ENCODE data around the gene OR6J1. TPM values are rescaled to one million over a fixed set of nuclear protein-coding genes. Genes with fewer than 3 reads are reported as not detected.

The OR6J1 gene
- total and polyA plus RNA-seq, 2 of the 8 experiments (the other 6 are each of a cell fraction or from before 2014, with no cell fraction given): not detected

- H3K79me1 ChIP-seq (ENCODE audit: low read depth, low read length): no peaks in the 10 kb centered on the region
- no peak overlapping the region for H3K9ac ChIP-seq (replicated peaks in 1 of 4; ENCODE audit: extremely low read depth in 1 of 4, low read depth in 3 of 4, low read length in 3 of 4)
- H3K4me3 ChIP-seq (ENCODE audit: extremely low read depth in 1 of 4, insufficient read depth in 2 of 4, low read depth in 3 of 4, low read length in 4 of 4): no peak overlapping the region
- DNase-seq (ENCODE audit: low read depth in 1 of 2, low spot score in 2 of 2): no peak
- no peak overlapping the region for H2BK20ac ChIP-seq (ENCODE audit: low read length)
- no peak overlapping the region for H2BK5ac ChIP-seq (ENCODE audit: low read depth, low read length)
- no peak overlapping the region for H2AFZ ChIP-seq (ENCODE audit: low read length)
- H3K36me3 ChIP-seq (ENCODE audit: control insufficient read depth in 2 of 4, insufficient read depth in 4 of 4, low read length in 3 of 4): no peaks in the 10 kb centered on the region
- ChIA-PET CTCF (ENCODE audit: partially characterized antibody) (interaction anchor here (0.6 to 2.9 kb wide), 10 partner anchors 9 to 285 kb away, joined by 3 to 14 read pairs (median 4); no protein-coding TSS in a partner anchor), POLR2A (ENCODE audit: partially characterized antibody) (interaction anchor here (1.0 to 1.5 kb wide), 3 partner anchors 20 to 58 kb away, joined by 3 read pairs; no protein-coding TSS in a partner anchor)
- no peak overlapping the region for H4K5ac ChIP-seq (ENCODE audit: insufficient read length, low read depth, low read length)
- H3K79me2 ChIP-seq (ENCODE audit: control insufficient read depth in 1 of 2, insufficient read depth in 2 of 2, low read length in 2 of 2): peaks cover 0 to 3% of the 10 kb centered on the region in 2 experiments; a peak in 2 of 4 replicates
- H3K23me2 ChIP-seq (ENCODE audit: low read depth, low read length): peaks cover 10% of the 10 kb centered on the region
- H2AK5ac ChIP-seq (ENCODE audit: low read depth, low read length): no peak overlapping the region
- FAIRE-seq: no peak
- H2BK120ac ChIP-seq (replicated peaks; ENCODE audit: low read depth, low read length): no peak overlapping the region
- TF ChIP-seq TBP (IDR thresholded peaks at IDR 0.05; ENCODE audit: low read depth, low read length): no peak
- no peak for TF ChIP-seq USF2 (IDR thresholded peaks at IDR 0.05; ENCODE audit: low read length)
- no peak overlapping the region for H4K91ac ChIP-seq (replicated peaks; ENCODE audit: insufficient read length, low read length)
- H4K8ac ChIP-seq (ENCODE audit: extremely low read depth, insufficient read depth, low read length): no peak overlapping the region
- H3K9me3 ChIP-seq (ENCODE audit: insufficient read depth in 2 of 2, low read depth in 1 of 2, low read length in 1 of 2): no peaks in the 10 kb centered on the region
- no peak overlapping the region for H3K4ac ChIP-seq (replicated peaks; ENCODE audit: insufficient read length, low read depth, low read length)
- H3K27me3 ChIP-seq (replicated peaks in 1 of 4; ENCODE audit: control insufficient read depth in 3 of 4, extremely low read depth in 1 of 4, insufficient read depth in 3 of 4, low read length in 3 of 4): no peaks in the 10 kb centered on the region
- H3K56ac ChIP-seq (replicated peaks; ENCODE audit: insufficient read length, low read depth, low read length): no peak overlapping the region
- no peak overlapping the region for H2BK12ac ChIP-seq (ENCODE audit: low read depth, low read length)
- no peak overlapping the region for H3K18ac ChIP-seq (ENCODE audit: extremely low read depth, low read length)
- H3K14ac ChIP-seq (ENCODE audit: insufficient read length): no peak overlapping the region
- no peaks in the 10 kb centered on the region for H4K20me1 ChIP-seq (replicated peaks in 1 of 2; ENCODE audit: control insufficient read depth in 1 of 2, insufficient read depth in 2 of 2, low read length in 2 of 2)
- H3K23ac ChIP-seq (ENCODE audit: insufficient read length): no peak overlapping the region
- H3K4me2 ChIP-seq (ENCODE audit: insufficient read depth in 1 of 2, low read depth in 2 of 2, low read length in 2 of 2): no peak overlapping the region
- WGBS, 2 experiments (ENCODE audit: extremely low coverage in 1 of 2, insufficient coverage in 1 of 2, insufficient read length in 1 of 2, insufficient replicate concordance in 2 of 2, low coverage in 1 of 2, low lambda C conversion rate in 2 of 2, missing lambda C conversion rate in 1 of 2): 80% methylated on average over 2 of the region's 2 CpGs; no CpG with 5 or more reads in 1 of the 2 experiments
- no peak overlapping the region for H2BK15ac ChIP-seq (ENCODE audit: low read length)
- H3K4me1 ChIP-seq (replicated peaks in 1 of 4; ENCODE audit: control insufficient read depth in 3 of 4, insufficient read depth in 4 of 4, low read length in 3 of 4): peaks cover 2 to 6% (median 3%) of the 10 kb centered on the region in 4 experiments; a peak in 4 of 7 replicates
- H3K27ac ChIP-seq (ENCODE audit: low read depth, low read length): no peak overlapping the region
Measured at GRCh38 chr14:22593601-22594000, 50.6 kb downstream of the OR6J1 start.
